Measurements from ENCODE around the gene SSMEM1.
"Not testable (repeated sequence)": the region's sequence is repeated elsewhere in the genome, so short reads cannot be mapped to it uniquely, and the experiment has no call there.

SSMEM1 gene

DNA sequence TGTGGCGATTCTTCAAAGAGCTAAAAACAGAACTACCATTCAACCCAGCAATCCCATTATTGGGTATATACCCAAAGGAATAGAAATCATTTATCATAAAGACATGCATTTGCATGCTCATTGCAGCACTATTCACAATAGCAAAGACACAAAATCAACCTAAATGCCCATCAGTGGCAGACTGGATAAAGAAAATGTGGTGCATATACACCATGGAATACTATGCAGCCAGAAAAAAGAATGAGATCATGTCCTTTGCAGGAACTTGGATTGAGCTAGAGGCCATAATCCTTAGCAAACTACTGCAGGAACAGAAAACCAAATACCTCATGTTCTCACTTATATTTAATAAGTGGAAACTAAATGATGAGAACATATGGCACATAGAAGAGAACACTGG is 38.8 kb downstream of the SSMEM1 start:
- not testable (repeated sequence) for DNase-seq (ENCODE audit: low read depth)

DNA sequence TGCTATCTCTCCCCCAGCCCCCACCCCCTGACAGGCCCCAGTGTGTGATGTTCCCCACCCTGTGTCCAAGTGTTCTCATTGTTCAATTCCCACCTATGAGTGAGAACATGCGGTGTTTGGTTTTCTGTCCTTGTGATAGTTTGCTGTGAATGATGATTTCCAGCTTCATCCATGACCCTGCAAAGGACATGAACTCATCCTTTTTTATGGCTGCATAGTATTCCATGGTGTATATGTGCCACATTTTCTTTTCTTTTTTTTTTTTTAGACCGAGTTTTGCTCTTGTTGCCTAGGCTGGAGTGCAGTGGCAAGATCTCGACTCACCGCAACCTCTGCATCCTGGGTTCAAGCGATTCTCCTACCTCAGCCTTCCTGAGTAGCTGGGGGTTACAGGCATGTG is 41.2 kb downstream of the SSMEM1 start:
- not testable (repeated sequence) for DNase-seq (ENCODE audit: low read depth)

DNA sequence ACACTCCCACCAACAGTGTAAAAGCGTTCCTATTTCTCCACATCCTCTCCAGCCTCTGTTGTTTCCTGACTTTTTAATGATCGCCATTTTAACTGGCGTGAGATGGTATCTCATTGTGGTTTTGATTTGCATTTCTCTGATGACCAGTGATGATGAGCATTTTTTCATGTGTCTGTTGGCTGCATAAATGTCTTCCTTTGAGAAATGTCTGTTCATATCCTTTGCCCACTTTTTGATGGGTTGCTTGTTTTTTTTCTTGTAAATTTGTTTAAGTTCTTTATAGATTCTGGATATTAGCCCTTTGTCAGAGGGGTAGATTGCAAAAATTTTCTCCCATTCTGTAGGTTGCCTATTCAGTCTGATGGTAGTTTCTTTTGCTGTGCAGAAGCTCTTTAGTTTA is 42.0 kb downstream of the SSMEM1 start:
- not testable (repeated sequence) for DNase-seq (ENCODE audit: low read depth)

DNA sequence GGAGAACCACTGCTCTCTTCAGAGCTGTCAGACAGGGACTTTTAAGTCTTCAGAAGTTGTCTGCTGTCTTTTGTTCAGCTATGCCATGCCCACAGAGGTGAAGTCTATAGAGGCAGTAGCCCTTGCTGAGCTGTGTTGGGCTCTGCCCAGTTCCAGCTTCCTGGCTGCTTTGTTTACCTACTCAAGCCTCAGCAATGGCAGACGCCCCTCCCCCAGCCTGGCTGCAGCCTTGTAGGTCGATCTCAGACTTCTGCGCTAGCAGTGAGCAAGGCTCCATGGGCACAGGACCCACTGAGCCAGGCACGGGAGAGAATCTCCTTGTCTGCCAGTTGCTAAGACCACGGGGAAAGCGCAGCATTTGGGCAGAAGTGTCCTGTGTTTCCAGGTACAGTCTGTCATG is 46.9 kb downstream of the SSMEM1 start:
- DNase-seq (ENCODE audit: low read depth), result no peak

DNA sequence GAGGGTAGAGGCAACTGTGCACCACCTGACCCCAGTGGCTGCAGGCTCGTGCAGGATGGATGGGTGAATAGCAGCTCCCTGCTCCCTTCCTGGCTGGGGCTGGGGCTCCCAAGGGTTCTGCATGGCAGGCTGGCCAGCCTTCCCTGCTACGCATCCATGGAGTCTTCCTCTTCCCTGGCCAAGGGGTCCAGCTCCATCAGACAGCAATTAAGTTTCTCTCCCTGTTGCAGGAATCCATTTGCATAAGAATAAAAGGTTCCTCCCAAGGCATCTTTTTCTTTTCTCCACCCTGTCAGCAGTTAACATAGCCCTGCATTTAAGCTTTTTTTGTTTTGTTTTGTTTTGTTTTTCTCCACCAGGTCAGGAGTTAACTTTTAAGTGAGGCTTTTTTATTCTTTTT is 49.0 kb downstream of the SSMEM1 start:
- no peak for DNase-seq (ENCODE audit: low read depth)

DNA sequence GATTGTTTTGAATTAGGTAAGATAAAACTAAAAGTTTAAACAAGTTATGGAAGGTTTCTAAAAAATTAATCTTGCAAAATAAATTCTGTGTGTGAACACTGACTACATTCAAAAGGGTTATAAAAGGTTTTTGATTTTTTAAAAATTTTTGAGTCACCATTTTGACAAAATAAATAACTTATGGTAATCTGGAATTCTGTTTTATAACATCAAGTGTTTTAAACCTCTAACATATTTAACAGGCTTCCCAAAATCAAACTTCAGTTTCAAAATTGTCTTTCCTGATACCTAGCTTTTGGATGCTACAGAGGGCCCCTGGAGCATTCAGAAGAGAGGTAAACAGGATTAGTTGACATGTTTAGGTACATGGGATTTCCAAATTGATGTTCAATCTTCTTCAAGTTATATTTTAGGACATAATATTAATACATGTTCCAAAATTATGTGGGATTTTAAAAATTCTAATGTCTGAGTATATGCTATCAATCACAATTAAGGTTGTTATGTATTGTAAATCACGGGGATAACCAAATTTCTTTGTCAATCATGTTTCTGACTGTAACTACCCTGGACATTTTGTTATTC is 50.9 kb downstream of the SSMEM1 start:
- no peak for DNase-seq (ENCODE audit: low read depth)

DNA sequence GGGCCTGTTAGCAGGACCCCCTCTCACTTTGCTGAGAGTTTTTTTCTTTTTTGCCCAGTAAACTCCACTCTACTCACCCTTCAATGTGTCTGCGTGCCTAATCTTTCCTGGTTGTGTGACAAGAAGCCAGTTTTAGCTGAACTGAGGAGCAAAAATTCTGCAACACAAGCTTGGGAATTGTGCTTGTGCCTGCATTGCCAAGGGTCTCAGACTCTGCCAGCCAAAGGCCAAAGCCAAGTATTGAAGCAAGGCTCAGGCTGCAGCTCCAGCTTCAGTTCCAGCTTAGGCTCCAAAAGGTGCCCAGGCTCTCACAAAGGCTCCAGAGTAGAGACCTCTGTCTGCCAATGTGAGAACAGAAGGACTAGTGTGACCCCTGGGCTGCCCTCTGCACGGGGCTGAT is 54.8 kb downstream of the SSMEM1 start:
- DNase-seq (ENCODE audit: low read depth), result no peak

DNA sequence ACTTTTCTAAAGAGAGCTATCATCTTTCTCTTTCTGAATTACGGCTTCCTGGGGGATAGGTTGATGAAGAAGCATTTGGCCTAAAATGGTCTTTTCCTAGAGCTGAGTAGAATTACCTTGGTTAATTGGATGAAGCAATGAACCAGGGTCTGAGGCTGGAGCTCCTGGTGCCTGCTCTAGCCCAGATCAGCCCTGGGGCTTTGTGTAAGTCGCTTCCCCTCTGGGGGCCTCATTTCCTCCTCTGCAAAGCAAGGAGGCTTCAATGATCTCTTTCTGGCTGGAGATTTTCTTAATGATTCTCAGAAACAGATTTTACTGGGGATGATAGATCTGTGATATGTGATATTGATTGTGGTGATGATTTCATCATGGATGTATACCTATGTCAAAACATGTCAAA is 55.5 kb downstream of the SSMEM1 start:
- no peak for DNase-seq (ENCODE audit: low read depth)
